Measurements from ENCODE around the gene ZNF621.

ZNF621 gene

DNA sequence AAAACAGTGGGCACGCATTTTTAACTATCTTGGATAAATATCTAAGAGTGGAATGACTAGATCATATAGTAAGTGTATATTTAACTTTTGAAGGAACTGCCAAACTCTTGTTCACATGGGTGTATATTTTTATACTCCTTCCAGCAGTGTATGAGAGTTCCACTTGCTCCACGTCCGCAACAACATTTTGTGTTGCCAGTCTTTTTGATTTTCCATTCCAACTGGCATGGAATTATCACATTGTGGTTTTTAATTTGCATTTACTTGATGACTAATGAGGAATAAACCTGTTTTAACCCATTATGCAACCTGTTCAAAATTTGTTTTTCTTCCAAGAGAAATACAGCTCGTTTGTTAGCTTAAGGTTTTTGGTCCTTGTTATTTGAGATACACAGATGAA lies 51.6 kb downstream of the ZNF621 start:
- POLR2A ChIA-PET: no interaction called here
- TF ChIP-seq CTCF (IDR thresholded peaks at IDR 0.05; ENCODE audit: control extremely low read depth, extremely low read depth, low read depth, missing control alignments): no peak

GRCh38 chr3:40580494-40581091 lies 55.8 kb downstream of the ZNF621 start:
- ChIA-PET POLR2A (no interaction called here), CTCF (interaction anchor here (0.6 to 11.4 kb wide), 28 partner anchors 9 to 1862 kb away, joined by 3 to 146 read pairs (median 4); no protein-coding TSS in a partner anchor)
- DNase-seq (ENCODE audit: extremely low spot score): peak; percentile 58
- TF ChIP-seq CTCF (IDR thresholded peaks at IDR 0.05; ENCODE audit: control extremely low read depth, extremely low read depth, low read depth, missing control alignments): peak; percentile 91

More for the DNA sequence above, 51.6 kb downstream of the ZNF621 start:
- CTCF ChIA-PET: interaction anchor here (1.4 to 11.4 kb wide), 5 partner anchors 8 to 1305 kb away, joined by 3 to 146 read pairs (median 6); no protein-coding TSS in a partner anchor
- DNase-seq (ENCODE audit: extremely low spot score): no peak

- ChIA-PET POLR2A (no interaction called here), CTCF (interaction anchor here (0.6 to 11.4 kb wide), 27 partner anchors 8 to 1862 kb away, joined by 3 to 146 read pairs (median 4); no protein-coding TSS in a partner anchor)
- no peak for DNase-seq (ENCODE audit: extremely low spot score)
- no peak for TF ChIP-seq CTCF (IDR thresholded peaks at IDR 0.05; ENCODE audit: control extremely low read depth, extremely low read depth, low read depth, missing control alignments)
These were observed 56.4 kb downstream of the ZNF621 start for GRCh38 chr3:40581166-40581565.

DNA sequence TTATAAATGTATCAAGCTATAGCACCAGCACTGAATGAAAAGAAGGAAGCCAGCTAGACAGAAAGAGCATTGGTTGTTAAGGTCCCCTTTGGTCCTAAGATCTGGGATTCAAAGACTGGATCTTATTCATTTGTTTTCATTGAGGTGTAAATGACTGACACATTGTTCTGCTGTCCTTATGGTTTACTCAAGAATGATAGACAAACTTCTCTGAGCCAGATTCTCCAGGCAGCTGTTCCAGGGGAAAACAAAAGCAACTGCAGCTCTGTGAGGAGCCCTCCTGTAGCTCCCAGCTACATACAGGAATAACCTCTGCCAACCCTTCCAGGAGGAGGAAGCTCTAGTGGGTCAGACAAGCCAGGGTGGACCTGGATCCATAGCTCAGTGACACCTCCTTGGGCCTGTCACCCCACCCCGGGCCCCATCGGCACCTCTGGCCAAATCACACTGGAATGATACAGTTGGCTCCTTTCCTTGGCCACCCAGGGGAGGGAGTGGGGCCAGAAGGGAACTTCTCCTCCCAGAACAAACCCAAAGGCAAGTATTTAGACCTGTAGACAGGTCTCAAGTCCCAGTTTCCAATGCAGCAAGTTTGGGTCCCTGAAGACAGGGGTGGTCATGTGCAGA lies 57.8 kb downstream of the ZNF621 start:
- no peak for TF ChIP-seq CTCF (IDR thresholded peaks at IDR 0.05; ENCODE audit: control extremely low read depth, extremely low read depth, low read depth, missing control alignments)
- no peak for DNase-seq (ENCODE audit: extremely low spot score)
- ChIA-PET CTCF (interaction anchor here (0.9 to 11.4 kb wide), 4 partner anchors 9 to 1299 kb away, joined by 3 to 146 read pairs (median 5); no protein-coding TSS in a partner anchor), POLR2A (no interaction called here)

- DNase-seq (ENCODE audit: extremely low spot score): no peak
- ChIA-PET CTCF (interaction anchor here (0.7 to 11.4 kb wide), 15 partner anchors 8 to 1676 kb away, joined by 3 to 146 read pairs (median 3); no protein-coding TSS in a partner anchor), POLR2A (no interaction called here)
- no peak for TF ChIP-seq CTCF (IDR thresholded peaks at IDR 0.05; ENCODE audit: control extremely low read depth, extremely low read depth, low read depth, missing control alignments)
These were observed 58.9 kb downstream of the ZNF621 start for GRCh38 chr3:40583691-40584090.

GRCh38 chr3:40584625-40585189 lies 59.9 kb downstream of the ZNF621 start:
- peak; percentile 98 for TF ChIP-seq CTCF (IDR thresholded peaks at IDR 0.05; ENCODE audit: control extremely low read depth, extremely low read depth, low read depth, missing control alignments)
- DNase-seq (ENCODE audit: extremely low spot score): peak; percentile 76
- ChIA-PET CTCF (interaction anchor here (0.7 to 11.4 kb wide), 27 partner anchors 9 to 1859 kb away, joined by 3 to 146 read pairs (median 3); partner anchors contain the start of gene ZNF620), POLR2A (no interaction called here)
